Keratinocyte (primary cell): Measurements from ENCODE around the gene PANX2. TPM values are rescaled to one million over a fixed set of nuclear protein-coding genes. Genes with fewer than 3 reads are reported as not detected.
"Not testable (repeated sequence)": the region's sequence is repeated elsewhere in the genome, so short reads cannot be mapped to it uniquely, and the experiment has no call there.

Experiments used
- DNase-seq: peaks from one replicate; pipeline ENCODE4 v3.0.0-alpha.2; 2011; ENCODE audit warnings: low read depth, missing footprints, low spot score
- FAIRE-seq: peaks from 2 replicates; lab custom pipeline; 2011; peaks lifted over from hg19 to GRCh38; lab: Jason Lieb, UNC
- H2AFZ ChIP-seq: 2 replicates; pipeline ENCODE4 v1.6.0; 2012; ENCODE audit warnings: low read length, control low read depth, inconsistent platforms; ENCODE audit not compliant: control insufficient read depth
- H3K27ac ChIP-seq: 2 replicates; pipeline ENCODE4 v1.5.1; 2011; ENCODE audit warnings: low read length; ENCODE audit not compliant: control insufficient read depth, insufficient read depth
- H3K27me3 ChIP-seq: 3 replicates; pipeline ENCODE4 v1.6.0; 2011; ENCODE audit warnings: low read length; ENCODE audit not compliant: control insufficient read depth, insufficient read depth; ENCODE audit errors: extremely low read depth
- H3K36me3 ChIP-seq, 2 experiments: 2 replicates in 1 of 2; 3 replicates in 1 of 2; pipeline ENCODE4 v1.5.1; 2011; ENCODE audit warnings: low read length in 2 of 2, mild to moderate bottlenecking in 1 of 2; ENCODE audit not compliant: control insufficient read depth in 2 of 2, insufficient read depth in 2 of 2; ENCODE audit errors: extremely low read depth in 1 of 2
- H3K4me1 ChIP-seq: 3 replicates; pipeline ENCODE4 v1.5.1; 2011; ENCODE audit warnings: low read length; ENCODE audit not compliant: control insufficient read depth, insufficient read depth; ENCODE audit errors: extremely low read depth
- H3K4me2 ChIP-seq: 3 replicates; pipeline ENCODE4 v1.6.0; 2011; ENCODE audit warnings: low read depth, low read length; ENCODE audit not compliant: control insufficient read depth, insufficient read depth; ENCODE audit errors: extremely low read depth
- H3K4me3 ChIP-seq, 3 experiments: fragments of 200-600 bp in 1 of 3; sonication (generic) in 1 of 3; 2 replicates in 2 of 3; 3 replicates in 1 of 3; pipeline ENCODE4 v1.5.1; 2011 to 2016; ENCODE audit warnings: low read length in 3 of 3, mild to moderate bottlenecking in 3 of 3, control low read depth in 2 of 3, inconsistent platforms in 1 of 3, low read depth in 1 of 3, mixed read lengths in 1 of 3, mixed run types in 1 of 3, moderate library complexity in 1 of 3; ENCODE audit not compliant: control insufficient read depth in 2 of 3, insufficient read depth in 2 of 3; ENCODE audit errors: extremely low read depth in 1 of 3
- H3K79me2 ChIP-seq: 2 replicates; pipeline ENCODE4 v1.6.0; 2012; ENCODE audit warnings: low read length; ENCODE audit not compliant: control insufficient read depth, insufficient read depth
- H3K9ac ChIP-seq: 3 replicates; pipeline ENCODE4 v1.6.0; 2011; ENCODE audit warnings: low read length; ENCODE audit not compliant: control insufficient read depth, insufficient read depth; ENCODE audit errors: extremely low read depth
- H3K9me1 ChIP-seq: 3 replicates; pipeline ENCODE4 v1.6.0; 2011; ENCODE audit warnings: low read length; ENCODE audit not compliant: control insufficient read depth, insufficient read depth; ENCODE audit errors: extremely low read depth
- H3K9me3 ChIP-seq: 2 replicates; pipeline ENCODE4 v1.5.1; 2012; ENCODE audit warnings: low read depth, low read length; ENCODE audit not compliant: control insufficient read depth
- H4K20me1 ChIP-seq: 3 replicates; pipeline ENCODE4 v1.6.0; 2011; ENCODE audit warnings: low read length; ENCODE audit not compliant: control insufficient read depth, insufficient read depth; ENCODE audit errors: extremely low read depth
- CTCF ChIP-seq, 3 experiments: IDR thresholded peaks in 1 of 3; conservative IDR thresholded peaks in 1 of 3; optimal IDR thresholded peaks in 1 of 3; 2 replicates in 2 of 3; 3 replicates in 1 of 3; pipeline versions ENCODE3 to v1.5.1; 2011; ENCODE audit warnings: low read length in 3 of 3, mild to moderate bottlenecking in 3 of 3, moderate library complexity in 2 of 3, control low read depth in 1 of 3, inconsistent platforms in 1 of 3; ENCODE audit not compliant: insufficient read depth in 2 of 3; ENCODE audit errors: extremely low read depth in 1 of 3
- EZH2 ChIP-seq: IDR thresholded peaks from one replicate; pipeline ENCODE4 v1.6.1; 2012; ENCODE audit warnings: inconsistent platforms, mild to moderate bottlenecking, low read length, moderate library complexity
- dilution Hi-C: fragments of 300-500 bp; cut with MboI; formaldehyde crosslinking; loops from one replicate; pipeline ENCODE4 v1.7.0; 2020; ENCODE audit warnings: low sequenced_read_pairs; ENCODE audit not compliant: extremely low pct_ligation_motif_present
- polyA plus RNA-seq, 5 experiments: library from polyadenylated mRNA; depleted of rRNA in 3 of 5; stranded (reverse) in 3 of 5; stranded (forward) in 1 of 5; unstranded in 1 of 5; fragments of >200 nt; gene quantifications; 1 replicate in 1 of 5; 2 replicates in 3 of 5; 3 replicates in 1 of 5; pipeline versions ENCODE4 v1.2.1 to v1.2.3, GENCODE V29; 2011 to 2012; ENCODE audit warnings: missing spikeins in 2 of 5, low read depth in 1 of 5, low replicate concordance in 1 of 5

The PANX2 gene
- polyA plus RNA-seq, 1 donor (not counting 4 experiments of a cell fraction or from before 2014, with no cell fraction given), result 0.22 TPM

- TF ChIP-seq EZH2 (no peak), CTCF (optimal IDR thresholded peaks at IDR 0.05 in 1 of 3, IDR thresholded peaks at IDR 0.05 in 1 of 3, conservative IDR thresholded peaks at IDR 0.05 in 1 of 3; ENCODE audit: extremely low read depth in 1 of 3, insufficient read depth in 2 of 3, low read length in 3 of 3) (no peak)
- no peaks in the 10 kb centered on the region for H3K79me2 ChIP-seq
- FAIRE-seq (no peak), DNase-seq (no peak)
- H3K4me2 ChIP-seq, result no peak overlapping the region
- no peak overlapping the region for H3K4me3 ChIP-seq
- peaks cover 12% of the 10 kb centered on the region for H3K27me3 ChIP-seq
- no peak overlapping the region for H3K27ac ChIP-seq
- dilution Hi-C loops, result no loop called here
- no peaks in the 10 kb centered on the region for H3K36me3 ChIP-seq
- no peak overlapping the region for H3K9ac ChIP-seq
- no peaks in the 10 kb centered on the region for H3K9me1 ChIP-seq
- no peaks in the 10 kb centered on the region for H4K20me1 ChIP-seq
- no peak overlapping the region for H2AFZ ChIP-seq
- no peaks in the 10 kb centered on the region for H3K4me1 ChIP-seq
- no peaks in the 10 kb centered on the region for H3K9me3 ChIP-seq
Measured at GRCh38 chr22:50165436-50166123, 5.0 kb upstream of the PANX2 start.

- no peak for FAIRE-seq
- H3K36me3 ChIP-seq, result no peaks in the 10 kb centered on the region
- no peaks in the 10 kb centered on the region for H3K9me1 ChIP-seq
- H3K9ac ChIP-seq, result no peak overlapping the region
- peaks cover 17% of the 10 kb centered on the region for H3K27me3 ChIP-seq
- no peak overlapping the region for H3K4me3 ChIP-seq
- TF ChIP-seq EZH2, result no peak
- TF ChIP-seq CTCF (optimal IDR thresholded peaks at IDR 0.05 in 1 of 3, IDR thresholded peaks at IDR 0.05 in 1 of 3, conservative IDR thresholded peaks at IDR 0.05 in 1 of 3; ENCODE audit: extremely low read depth in 1 of 3, insufficient read depth in 2 of 3, low read length in 3 of 3), result no peak
- H3K27ac ChIP-seq, result no peak overlapping the region
- no peak for DNase-seq
- dilution Hi-C loops, result no loop called here
- H3K9me3 ChIP-seq, result no peaks in the 10 kb centered on the region
- H4K20me1 ChIP-seq, result no peaks in the 10 kb centered on the region
- H2AFZ ChIP-seq, result no peak overlapping the region
- H3K79me2 ChIP-seq, result no peaks in the 10 kb centered on the region
- no peaks in the 10 kb centered on the region for H3K4me1 ChIP-seq
- no peak overlapping the region for H3K4me2 ChIP-seq
Measured at GRCh38 chr22:50167689-50168489, 2.6 kb upstream of the PANX2 start.

GRCh38 chr22:50168490-50169180 lies 1.9 kb upstream of the PANX2 start:
- H3K27me3 ChIP-seq, result peaks cover 17% of the 10 kb centered on the region
- H4K20me1 ChIP-seq, DNase-seq, FAIRE-seq, H3K9me3 ChIP-seq, H3K4me1 ChIP-seq, H3K79me2 ChIP-seq, H3K36me3 ChIP-seq, H3K9ac ChIP-seq, H3K4me2 ChIP-seq, H3K27ac ChIP-seq, dilution Hi-C loops, H2AFZ ChIP-seq, H3K9me1 ChIP-seq, H3K4me3 ChIP-seq: not testable (repeated sequence)
